Ammon's horn (tissue), 1 donor: ENCODE data around the gene NAE1.

Experiments
- DNase-seq: peaks from one replicate; pipeline ENCODE4 v3.0.0-alpha.2; 2016; ENCODE audit warnings: low spot score

NAE1 gene

GRCh38 chr16:66850115-66850815 is 19.5 kb upstream of the NAE1 start:
- no peak for DNase-seq

- DNase-seq = no peak
These were observed 18.8 kb upstream of the NAE1 start for GRCh38 chr16:66849549-66849948.

- no peak for DNase-seq
These were observed 18.2 kb upstream of the NAE1 start for GRCh38 chr16:66849021-66849420.

- DNase-seq = no peak
These were observed 17.4 kb upstream of the NAE1 start for GRCh38 chr16:66848172-66848571.

DNA sequence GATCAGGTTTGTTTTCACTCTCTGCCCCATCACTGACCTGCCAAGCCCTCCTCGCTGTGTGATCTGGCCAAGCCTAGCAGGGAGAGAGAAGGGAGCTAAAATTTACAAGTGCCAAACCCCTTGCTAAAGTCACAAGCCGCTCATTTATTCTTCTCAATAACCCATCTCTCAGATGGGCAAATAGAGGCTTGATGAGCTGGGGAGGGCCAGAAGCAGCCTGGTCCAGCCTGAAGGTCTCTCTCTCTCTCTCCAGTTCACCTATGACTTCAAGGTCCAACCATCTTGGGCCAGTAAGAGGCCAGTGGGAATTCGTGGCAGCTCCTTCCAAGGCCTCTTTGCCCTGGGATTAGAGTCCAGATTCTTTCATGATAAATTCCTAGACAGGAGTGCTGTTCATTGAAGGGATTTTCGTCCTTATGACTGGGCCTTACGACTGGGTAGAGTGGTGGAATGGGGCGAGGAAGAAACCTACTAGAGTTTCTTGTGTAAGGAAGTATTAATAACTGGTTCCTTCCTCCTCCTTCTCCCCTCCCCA is 16.8 kb upstream of the NAE1 start:
- DNase-seq = no peak

DNA sequence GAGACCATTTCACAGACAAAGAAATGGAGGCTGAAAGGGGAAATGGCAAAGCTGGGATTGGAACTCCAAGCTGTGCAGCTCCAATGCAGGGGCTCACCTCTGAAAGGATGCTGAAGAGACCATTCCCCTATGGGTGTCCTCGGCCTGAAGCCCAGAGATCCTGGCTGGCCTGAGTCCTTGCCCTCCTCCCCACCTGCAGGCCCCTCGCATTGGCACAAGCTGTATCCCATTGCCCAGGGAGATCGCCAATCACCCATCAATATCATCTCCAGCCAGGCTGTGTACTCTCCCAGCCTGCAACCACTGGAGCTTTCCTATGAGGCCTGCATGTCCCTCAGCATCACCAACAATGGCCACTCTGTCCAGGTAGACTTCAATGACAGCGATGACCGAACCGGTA is 16.1 kb upstream of the NAE1 start:
- DNase-seq = no peak

DNA sequence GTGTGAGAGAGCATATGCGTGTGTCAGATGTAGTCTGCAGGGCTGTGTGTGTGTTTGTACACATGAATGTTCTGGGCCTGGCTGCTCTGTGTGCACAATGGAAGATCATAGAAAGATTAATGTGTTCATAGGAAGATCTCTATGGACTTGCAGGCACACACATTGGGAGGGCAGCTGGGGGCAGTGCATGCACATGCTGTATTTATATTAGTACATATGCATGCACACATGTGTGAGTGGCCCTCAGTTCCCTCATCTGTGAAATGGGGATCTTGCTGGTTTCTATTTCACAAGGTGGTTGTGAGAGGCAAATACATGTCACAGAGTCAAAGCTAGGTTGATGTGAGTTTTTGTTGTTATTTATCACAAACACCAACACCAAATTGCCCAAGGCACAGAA is 15.5 kb upstream of the NAE1 start:
- DNase-seq = no peak

GRCh38 chr16:66845791-66846221 is 15.0 kb upstream of the NAE1 start:
- DNase-seq = no peak

- no peak for DNase-seq
These were observed 14.3 kb upstream of the NAE1 start for GRCh38 chr16:66845080-66845410.

DNA sequence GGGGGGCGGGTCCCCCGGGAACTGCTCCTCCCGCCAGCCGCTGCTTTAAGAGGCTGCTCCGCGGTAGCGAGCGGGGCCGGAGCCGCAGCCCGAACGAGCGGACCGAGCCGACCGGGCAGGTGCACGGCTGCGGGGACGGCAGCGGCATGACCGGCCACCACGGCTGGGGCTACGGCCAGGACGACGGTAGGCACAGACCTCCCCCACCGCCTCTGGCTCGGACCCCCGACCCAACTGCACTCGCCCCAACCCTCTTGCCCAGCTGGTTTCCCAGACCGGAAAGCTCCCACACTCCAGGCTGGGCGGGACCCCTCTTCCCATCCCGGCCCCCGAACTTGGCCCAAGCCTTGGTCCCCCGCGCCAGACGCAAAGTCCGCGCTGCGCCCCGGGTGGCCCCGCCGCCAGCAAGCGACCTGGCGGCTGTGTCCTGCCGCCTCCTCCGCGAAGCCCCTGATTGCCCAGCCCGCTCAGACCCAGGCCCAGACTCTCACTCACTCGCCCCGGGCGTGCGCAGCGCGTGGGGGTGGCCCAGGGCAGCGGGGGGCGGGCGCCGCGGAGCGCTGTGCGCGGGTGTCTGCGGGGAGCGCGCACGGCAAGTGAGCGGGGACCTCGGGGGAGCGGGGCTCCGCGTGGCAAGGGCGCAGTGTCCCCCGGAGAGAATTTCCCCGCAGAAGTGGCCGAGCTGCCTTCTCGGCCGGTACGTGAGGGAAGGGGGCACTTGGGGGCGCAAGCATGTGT is 13.7 kb upstream of the NAE1 start, which contains the start of gene CA7:
CA7 (plus strand) TSS at position 73 of the 738 bp plus-strand sequence; CDS start at position 147, 74 bp downstream.
- no peak for DNase-seq

DNA sequence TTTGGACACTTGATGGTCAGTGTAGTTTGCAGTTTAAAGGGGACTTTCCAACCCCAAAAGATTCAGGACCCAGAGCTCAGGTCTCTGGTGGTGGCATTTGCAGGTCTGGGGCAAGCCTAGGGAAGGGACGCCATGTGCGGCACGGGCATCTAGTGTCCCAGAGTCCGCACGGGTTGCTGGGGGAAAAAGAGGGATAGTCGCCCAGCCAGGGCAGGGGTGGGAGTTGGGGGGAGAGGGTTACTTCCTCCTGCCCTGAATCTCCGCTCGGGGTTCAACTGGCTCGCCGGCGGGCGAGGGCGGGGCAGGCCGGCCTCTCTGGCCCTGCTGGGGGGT is 13.2 kb upstream of the NAE1 start:
- no peak for DNase-seq

DNA sequence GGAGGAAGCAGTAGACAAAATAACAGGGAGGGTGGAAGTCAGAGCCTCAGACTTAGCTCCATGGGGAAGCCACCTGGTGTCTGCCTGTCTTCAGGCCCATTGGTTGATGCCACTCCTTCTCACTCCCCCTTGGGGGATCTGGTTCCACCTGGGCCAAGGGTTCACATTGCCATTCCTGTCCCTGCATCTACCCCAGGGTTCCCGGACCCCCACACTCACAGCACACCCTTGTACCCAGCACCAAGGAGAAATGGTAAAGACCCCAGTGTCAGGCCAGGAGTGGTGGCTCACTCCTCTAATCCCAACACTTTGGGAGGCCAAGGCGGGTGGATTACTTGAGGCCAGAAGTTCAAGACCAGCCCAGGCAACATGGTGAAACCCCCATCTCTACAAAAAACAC is 12.4 kb upstream of the NAE1 start:
- DNase-seq = no peak

DNA sequence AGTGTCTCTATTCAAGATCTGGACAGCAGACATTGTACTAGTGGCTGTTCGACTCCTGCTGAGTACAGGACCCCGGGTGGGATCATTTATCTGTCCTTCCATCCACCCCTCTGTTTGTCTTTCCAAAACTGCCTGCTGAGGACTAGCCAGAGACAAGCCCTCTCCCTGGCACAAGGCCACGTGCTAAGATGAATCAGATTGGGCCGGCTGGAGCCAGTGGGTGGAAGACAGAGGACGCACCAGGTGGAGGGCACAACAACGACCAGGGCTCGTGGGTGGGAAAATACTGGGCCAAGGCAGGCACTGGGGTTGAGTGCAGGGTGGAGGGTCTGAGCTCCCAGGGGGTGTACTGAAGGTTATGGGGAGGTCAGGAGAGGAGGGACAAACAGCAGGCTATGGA is 12.0 kb upstream of the NAE1 start:
- no peak for DNase-seq

DNA sequence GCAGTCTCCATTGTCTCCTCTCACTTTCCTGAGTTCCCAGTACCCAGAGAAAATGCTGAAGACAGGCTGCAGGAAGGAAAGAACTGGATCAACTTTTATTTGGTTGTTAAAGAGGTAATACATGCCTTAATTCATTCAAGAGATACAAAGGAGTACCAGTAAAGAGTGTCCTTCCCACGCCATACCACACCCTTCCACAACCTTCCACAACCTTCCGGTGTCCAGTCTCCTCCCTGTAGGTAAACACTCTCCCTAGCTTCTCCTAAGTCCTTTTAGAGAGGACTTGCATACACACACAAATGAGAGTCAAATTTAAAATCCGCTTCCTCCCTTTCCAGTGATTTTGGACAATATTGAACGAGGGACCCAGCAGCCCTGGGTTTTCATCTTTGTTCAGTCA is 10.6 kb upstream of the NAE1 start:
- no peak for DNase-seq

GRCh38 chr16:66840883-66841282 is 10.1 kb upstream of the NAE1 start:
- DNase-seq = no peak

DNA sequence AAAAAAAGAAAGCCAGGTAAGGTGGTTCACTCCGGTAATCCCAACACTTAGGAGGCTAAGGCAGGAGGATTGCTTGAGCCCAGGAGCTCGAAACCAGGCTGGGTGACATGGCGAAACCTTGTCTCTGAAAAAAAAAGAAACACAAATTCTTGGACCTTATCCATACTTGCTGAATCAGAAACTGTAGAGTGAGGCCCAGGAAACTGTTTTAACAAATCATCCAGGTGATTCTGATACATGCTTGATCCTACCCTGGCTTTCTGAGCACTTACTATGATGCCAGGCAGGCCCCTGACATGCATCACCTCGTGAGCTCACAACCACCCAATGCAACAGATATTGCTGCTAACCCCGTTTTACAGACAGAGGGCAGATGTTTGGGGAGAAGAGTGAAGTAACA is 4.0 kb upstream of the NAE1 start:
- no peak for DNase-seq

DNA sequence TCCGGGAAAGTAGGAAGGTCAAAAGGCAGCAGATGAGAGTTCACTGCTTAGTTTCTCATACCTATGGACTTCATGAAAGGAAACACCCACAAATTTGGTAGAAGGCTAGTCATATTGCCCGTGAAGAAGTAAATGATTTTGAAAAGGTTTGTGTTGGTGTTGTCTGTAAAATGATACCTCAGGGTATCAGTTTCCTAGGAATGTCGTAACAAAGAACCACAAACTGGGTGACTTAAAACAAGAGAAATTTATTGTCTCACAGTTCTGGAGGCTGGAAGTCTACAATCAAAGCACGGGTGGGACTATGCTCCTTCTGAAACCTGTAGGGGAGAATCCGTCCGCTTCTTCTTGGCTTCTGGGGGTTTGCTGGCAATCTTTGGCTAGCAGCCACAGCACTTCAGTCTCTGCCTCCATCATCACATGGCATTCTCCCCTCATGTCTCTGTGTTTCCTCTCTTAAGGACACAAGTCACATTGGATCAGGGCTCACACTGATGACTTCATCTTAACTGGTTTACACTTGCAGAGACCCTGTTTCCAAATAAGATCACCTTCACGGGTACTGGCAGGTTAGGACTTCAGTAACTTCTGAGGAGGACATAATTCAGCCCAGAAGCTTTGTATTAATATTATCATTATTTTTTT is 2.0 kb upstream of the NAE1 start:
- DNase-seq = no peak

GRCh38 chr16:66832190-66832589 is 1.4 kb upstream of the NAE1 start:
- DNase-seq = no peak

DNA sequence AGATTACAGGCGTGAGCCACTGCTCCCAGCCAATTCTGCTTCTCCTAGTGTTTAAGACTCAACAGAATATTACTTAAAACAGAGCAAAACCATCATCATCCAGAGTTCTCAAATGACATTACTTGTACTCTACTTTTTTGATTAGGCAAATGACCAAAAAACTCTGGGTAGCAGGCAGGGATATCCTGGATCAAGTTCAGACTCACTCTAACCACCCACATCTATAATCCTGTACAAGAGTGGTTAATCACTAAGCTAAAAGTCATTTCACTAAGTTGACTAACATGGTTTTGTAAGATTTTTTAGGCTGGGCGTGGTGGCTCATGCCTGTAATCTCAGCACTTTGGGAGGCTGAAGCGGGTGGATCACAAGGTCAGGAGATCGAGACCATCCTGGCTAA is 6.8 kb downstream of the NAE1 start:
- DNase-seq = no peak

DNA sequence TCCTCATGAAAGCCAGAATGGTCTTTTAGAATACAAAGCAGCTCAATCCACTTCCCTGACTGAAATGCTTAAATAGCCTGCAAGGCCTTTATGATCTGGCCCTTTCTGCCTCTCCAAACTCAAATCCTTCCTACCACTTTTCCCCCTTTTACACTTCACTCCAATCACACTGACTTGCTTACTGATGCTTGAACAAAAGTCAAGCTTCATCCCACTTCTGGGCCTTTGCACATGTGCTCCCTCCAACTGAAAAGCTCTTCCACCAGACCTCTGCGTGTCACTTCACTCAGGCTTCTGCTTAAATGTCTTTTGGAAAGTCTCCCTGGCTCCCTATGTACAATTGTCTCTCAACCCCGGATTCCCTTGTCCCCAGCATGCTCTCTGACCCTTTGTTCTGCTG is 16.0 kb downstream of the NAE1 start:
- no peak for DNase-seq

DNA sequence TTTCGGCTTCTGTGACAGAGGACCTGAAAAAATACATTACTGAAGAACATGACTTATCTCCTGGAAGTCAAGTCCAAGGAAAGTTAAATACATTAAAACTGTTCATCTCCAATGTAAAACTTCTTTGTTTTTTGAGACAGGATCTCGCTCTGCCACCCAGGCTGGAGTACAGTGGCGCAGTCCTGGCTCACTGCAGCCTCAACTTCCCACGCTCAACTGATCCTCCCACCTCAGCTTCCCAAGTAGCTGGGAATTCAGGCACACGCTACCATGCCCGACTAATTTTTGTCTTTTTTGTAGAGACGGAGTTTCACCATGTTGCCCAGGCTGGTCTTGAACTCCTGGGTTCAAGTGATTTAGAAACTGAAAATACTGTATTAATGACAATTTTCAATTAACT is 19.7 kb downstream of the NAE1 start:
- peak; percentile 27 for DNase-seq

GRCh38 chr16:66810391-66810790 is 20.4 kb downstream of the NAE1 start:
- DNase-seq = no peak

DNA sequence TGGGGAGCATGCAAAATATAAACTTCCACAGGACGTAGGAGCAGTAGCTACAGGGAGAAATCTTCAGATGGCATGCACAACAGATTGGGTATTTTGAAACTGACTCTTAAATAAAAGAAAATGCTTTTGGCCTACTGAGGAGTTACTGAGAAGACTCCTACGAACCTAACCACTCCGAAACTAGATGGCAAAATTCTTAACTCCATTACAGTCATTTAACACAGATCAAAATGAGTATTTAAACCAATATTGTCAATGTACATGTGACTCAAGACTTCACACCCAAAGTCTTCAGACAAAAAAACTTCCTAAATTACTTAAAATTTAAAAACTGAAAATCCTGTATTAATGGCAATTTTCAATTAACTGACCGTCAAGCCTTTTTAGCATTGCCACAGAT is 21.0 kb downstream of the NAE1 start:
- no peak for DNase-seq
